H9 (cell line): ENCODE measurements around the gene RUVBL1. TPM values are rescaled to one million over a fixed set of nuclear protein-coding genes. Genes with fewer than 3 reads are reported as not detected.
A peak's percentile ranks its signal among the peaks of the same experiment; 100 is the strongest.

Experiments used
- DNase-seq: peaks from one replicate; pipeline ENCODE4 v3.0.0-alpha.2; 2017
- H2AFZ ChIP-seq: one replicate; pipeline ENCODE4 v1.6.1; 2013; ENCODE audit warnings: mild to moderate bottlenecking, low read length, control low read depth, moderate library complexity
- H2AK5ac ChIP-seq: 2 replicates; pipeline ENCODE4 v1.6.1; 2013; ENCODE audit warnings: low read length, control low read depth, mixed read lengths; ENCODE audit not compliant: insufficient read length
- H2BK120ac ChIP-seq: one replicate; pipeline ENCODE4 v1.6.1; 2013; ENCODE audit warnings: low read depth, mild to moderate bottlenecking, low read length, control low read depth, inconsistent platforms; ENCODE audit not compliant: poor library complexity, severe bottlenecking
- H2BK12ac ChIP-seq: 2 replicates; pipeline ENCODE4 v1.6.1; 2013; ENCODE audit warnings: low read length, control low read depth, mixed read lengths, low read depth; ENCODE audit not compliant: insufficient read length
- H2BK15ac ChIP-seq: 2 replicates; pipeline ENCODE4 v1.6.1; 2013; ENCODE audit warnings: low read depth, low read length, control low read depth
- H2BK20ac ChIP-seq: one replicate; pipeline ENCODE4 v1.6.1; 2013; ENCODE audit warnings: low read depth, mild to moderate bottlenecking, low read length, control low read depth, inconsistent platforms; ENCODE audit not compliant: poor library complexity, severe bottlenecking
- H2BK5ac ChIP-seq: 2 replicates; pipeline ENCODE4 v1.6.1; 2013; ENCODE audit warnings: low read length, control low read depth, mixed read lengths; ENCODE audit not compliant: insufficient read length
- H3K14ac ChIP-seq: 2 replicates; pipeline ENCODE4 v1.6.1; 2013; ENCODE audit warnings: low read length, control low read depth; ENCODE audit not compliant: insufficient read depth
- H3K18ac ChIP-seq: 2 replicates; pipeline ENCODE4 v1.6.1; 2013; ENCODE audit warnings: low read depth, mild to moderate bottlenecking, mixed read lengths, low read length, control low read depth; ENCODE audit not compliant: insufficient read length
- H3K23ac ChIP-seq: 2 replicates; pipeline ENCODE4 v1.6.1; 2013; ENCODE audit warnings: low read length, control low read depth, mixed read lengths, low read depth; ENCODE audit not compliant: insufficient read length
- H3K23me2 ChIP-seq: 2 replicates; pipeline ENCODE4 v1.6.1; 2013; ENCODE audit warnings: low read depth, mild to moderate bottlenecking, mixed read lengths, low read length, control low read depth; ENCODE audit not compliant: insufficient read length, poor library complexity, severe bottlenecking
- H3K27ac ChIP-seq: 2 replicates; pipeline ENCODE4 v1.5.1; 2013; ENCODE audit warnings: low read length, control low read depth, mixed read lengths, low read depth; ENCODE audit not compliant: insufficient read length
- H3K27me3 ChIP-seq: 2 replicates; pipeline ENCODE4 v1.6.1; 2013; ENCODE audit warnings: low read length, control low read depth, inconsistent platforms; ENCODE audit not compliant: insufficient read depth
- H3K4ac ChIP-seq: 2 replicates; pipeline ENCODE4 v1.6.1; 2013; ENCODE audit warnings: low read depth, mild to moderate bottlenecking, control low read depth, inconsistent platforms, low read length, moderate library complexity
- H3K4me1 ChIP-seq: 2 replicates; pipeline ENCODE4 v1.6.1; 2013; ENCODE audit warnings: low read length, control low read depth, inconsistent platforms; ENCODE audit not compliant: insufficient read depth
- H3K4me2 ChIP-seq: 2 replicates; pipeline ENCODE4 v1.6.1; 2013; ENCODE audit warnings: low read length, control low read depth, mixed read lengths; ENCODE audit not compliant: insufficient read length, insufficient read depth
- H3K56ac ChIP-seq: 2 replicates; pipeline ENCODE4 v1.6.1; 2013; ENCODE audit warnings: low read depth, mild to moderate bottlenecking, mixed read lengths, low read length, control low read depth; ENCODE audit not compliant: insufficient read length
- H3K79me1 ChIP-seq: 2 replicates; pipeline ENCODE4 v1.6.1; 2013; ENCODE audit warnings: low read depth, mild to moderate bottlenecking, moderate library complexity, low read length, control low read depth, inconsistent platforms; ENCODE audit not compliant: insufficient read depth, poor library complexity, severe bottlenecking
- H3K79me2 ChIP-seq: 2 replicates; pipeline ENCODE4 v1.6.1; 2013; ENCODE audit warnings: low read length, control low read depth, inconsistent platforms; ENCODE audit not compliant: insufficient read depth
- H3K9ac ChIP-seq: 2 replicates; pipeline ENCODE4 v1.6.1; 2013; ENCODE audit warnings: low read length, control low read depth, mixed read lengths; ENCODE audit not compliant: insufficient read length; ENCODE audit errors: extremely low read depth
- H3K9me3 ChIP-seq: one replicate; pipeline ENCODE4 v1.6.1; 2013; ENCODE audit warnings: low read depth, low read length, inconsistent platforms; ENCODE audit not compliant: control insufficient read depth
- H3T11ph ChIP-seq: one replicate; pipeline ENCODE4 v1.6.1; 2013; ENCODE audit warnings: mild to moderate bottlenecking, low read length, control low read depth, inconsistent platforms
- H4K20me1 ChIP-seq: one replicate; pipeline ENCODE4 v1.6.1; 2013; ENCODE audit not compliant: control insufficient read depth, insufficient read length, insufficient read depth
- H4K5ac ChIP-seq: 2 replicates; pipeline ENCODE4 v1.6.1; 2013; ENCODE audit warnings: low read depth, mild to moderate bottlenecking, mixed read lengths, low read length, control low read depth; ENCODE audit not compliant: insufficient read length
- H4K8ac ChIP-seq: replicated peaks from 2 replicates; pipeline ENCODE4 v1.6.1; 2013; ENCODE audit warnings: low read length, control low read depth, mixed read lengths, low read depth; ENCODE audit not compliant: insufficient read length
- H4K91ac ChIP-seq: 2 replicates; pipeline ENCODE4 v1.6.1; 2013; ENCODE audit warnings: low read depth, mild to moderate bottlenecking, moderate library complexity, mixed read lengths, low read length, control low read depth; ENCODE audit not compliant: insufficient read length
- H3K27ac Mint-ChIP-seq, 3 experiments: 2 replicates in 2 of 3; 3 replicates in 1 of 3; pipeline ENCODE4 v1.8.0; 2020 to 2021; ENCODE audit warnings: mixed read lengths in 3 of 3, mild to moderate bottlenecking in 1 of 3, moderate library complexity in 1 of 3
- H3K27me3 Mint-ChIP-seq: 2 replicates; pipeline ENCODE4 v1.8.0; 2021; ENCODE audit warnings: low read depth, mild to moderate bottlenecking, moderate library complexity, mixed read lengths
- H3K36me3 Mint-ChIP-seq, 3 experiments: 2 replicates in 2 of 3; 3 replicates in 1 of 3; pipeline ENCODE4 v1.8.0; 2020 to 2021; ENCODE audit warnings: low read depth in 3 of 3, mixed read lengths in 3 of 3; ENCODE audit not compliant: insufficient read depth in 1 of 3
- H3K4me1 Mint-ChIP-seq, 2 experiments: 2 replicates each; pipeline ENCODE4 v1.8.0; 2020; ENCODE audit warnings: mixed read lengths in 2 of 2
- H3K4me3 Mint-ChIP-seq, 2 experiments: 2 replicates in 1 of 2; 3 replicates in 1 of 2; pipeline ENCODE4 v1.8.0; 2020 to 2021; ENCODE audit warnings: mild to moderate bottlenecking in 2 of 2, mixed read lengths in 2 of 2, moderate library complexity in 1 of 2
- H3K9me3 Mint-ChIP-seq, 2 experiments: 2 replicates in 1 of 2; 3 replicates in 1 of 2; pipeline ENCODE4 v1.8.0; 2020; ENCODE audit warnings: mild to moderate bottlenecking in 2 of 2, mixed read lengths in 2 of 2, moderate library complexity in 1 of 2
- WGBS: extraction: QIAGEN DNeasy Blood & Tissue Kit; methylation state at CpG from one replicate; pipeline ENCODE4 v1.1.7; 2013; ENCODE audit warnings: missing lambda C conversion rate, low lambda C conversion rate, mixed read lengths; ENCODE audit not compliant: insufficient read length; ENCODE audit errors: extremely low coverage; 5-methylcytosine and 5-hydroxymethylcytosine counted together
- total RNA-seq: library from RNA; stranded (reverse); gene quantifications from 2 replicates; pipeline ENCODE4 v1.2.1, GENCODE V29; 2021
- TF ChIP-seq, protein P1 (sequence below): fragments of 200-600 bp; sonication (generic); conservative IDR thresholded peaks from 3 replicates; pipeline ENCODE4 v1.8.0; 2021; ENCODE audit warnings: antibody characterized with exemption, mild to moderate bottlenecking

Gene RUVBL1
- total RNA-seq, 1 experiment from 2014 or later = 99.6 TPM

DNA sequence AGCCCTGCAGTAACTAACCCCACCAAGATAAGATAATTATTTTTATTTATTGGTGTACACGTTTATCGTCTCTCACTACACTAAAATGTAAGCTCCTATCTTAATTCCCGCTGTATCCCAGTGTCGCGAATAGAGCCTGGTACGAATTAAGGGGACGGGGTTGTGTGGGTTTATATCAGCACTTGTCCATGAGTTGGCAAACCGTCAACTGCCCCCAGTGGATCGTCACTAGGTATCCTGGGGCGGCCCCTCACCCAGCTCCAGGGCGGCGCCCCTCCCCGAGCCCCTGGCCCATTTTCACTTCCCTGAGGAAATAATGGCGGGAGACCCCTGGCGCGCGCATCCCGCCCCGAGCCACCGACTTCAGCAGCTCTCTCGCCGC is 465 bp downstream of the RUVBL1 start:
- Histone ChIP-seq H3K4ac (no peak overlapping the region), H4K8ac (no peak overlapping the region), H3K27me3 (no peaks in the 10 kb centered on the region; the same call in 1 of the 2 replicates), H3K4me2 (peak overlapping the region; percentile 75), H3K27ac (peak overlapping the region; percentile 71), H2BK12ac (no peak overlapping the region), H3K56ac (peak overlapping the region; percentile 20), H2BK20ac (no peak overlapping the region), H3K18ac (peak overlapping the region; percentile 95), H3K4me1 (no peaks in the 10 kb centered on the region), H3K79me2 (peaks cover 13% of the 10 kb centered on the region; the same call in 1 of the 2 replicates), H4K20me1 (no peaks in the 10 kb centered on the region), H3K23me2 (peaks cover 5% of the 10 kb centered on the region), H2BK15ac (no peak overlapping the region), H3K14ac (peak overlapping the region; percentile 93), H2AFZ (no peak overlapping the region), H4K5ac (no peak overlapping the region), H2BK5ac (no peak overlapping the region), H3K79me1 (peaks cover 5% of the 10 kb centered on the region), H3K9ac (peak overlapping the region; percentile 90), H4K91ac (no peak overlapping the region), H3T11ph (no peak overlapping the region), H2BK120ac (no peak overlapping the region), H3K23ac (no peak overlapping the region), H3K9me3 (no peaks in the 10 kb centered on the region), H2AK5ac (no peak overlapping the region)
- H3K27ac Mint-ChIP-seq = peak overlapping the region; percentile 99; a peak in 6 of 7 replicates
- 0 out of 5 replicates have a peak, but pooled peaks cover 0 to 4% of the 10 kb centered on the region in 2 experiments for H3K9me3 Mint-ChIP-seq
- peaks cover 9 to 21% (median 13%) of the 10 kb centered on the region in 3 experiments; a peak in 6 of 7 replicates for H3K36me3 Mint-ChIP-seq
- peaks cover 8% of the 10 kb centered on the region for H3K27me3 Mint-ChIP-seq
- peak overlapping the region; percentile 98 to 99 for H3K4me3 Mint-ChIP-seq
- WGBS = no CpG with 5 or more reads among the region's 22 CpGs
- peaks cover 9 to 14% of the 10 kb centered on the region in 2 experiments; a peak in 3 of 4 replicates for H3K4me1 Mint-ChIP-seq
- TF ChIP-seq, protein P1, sequence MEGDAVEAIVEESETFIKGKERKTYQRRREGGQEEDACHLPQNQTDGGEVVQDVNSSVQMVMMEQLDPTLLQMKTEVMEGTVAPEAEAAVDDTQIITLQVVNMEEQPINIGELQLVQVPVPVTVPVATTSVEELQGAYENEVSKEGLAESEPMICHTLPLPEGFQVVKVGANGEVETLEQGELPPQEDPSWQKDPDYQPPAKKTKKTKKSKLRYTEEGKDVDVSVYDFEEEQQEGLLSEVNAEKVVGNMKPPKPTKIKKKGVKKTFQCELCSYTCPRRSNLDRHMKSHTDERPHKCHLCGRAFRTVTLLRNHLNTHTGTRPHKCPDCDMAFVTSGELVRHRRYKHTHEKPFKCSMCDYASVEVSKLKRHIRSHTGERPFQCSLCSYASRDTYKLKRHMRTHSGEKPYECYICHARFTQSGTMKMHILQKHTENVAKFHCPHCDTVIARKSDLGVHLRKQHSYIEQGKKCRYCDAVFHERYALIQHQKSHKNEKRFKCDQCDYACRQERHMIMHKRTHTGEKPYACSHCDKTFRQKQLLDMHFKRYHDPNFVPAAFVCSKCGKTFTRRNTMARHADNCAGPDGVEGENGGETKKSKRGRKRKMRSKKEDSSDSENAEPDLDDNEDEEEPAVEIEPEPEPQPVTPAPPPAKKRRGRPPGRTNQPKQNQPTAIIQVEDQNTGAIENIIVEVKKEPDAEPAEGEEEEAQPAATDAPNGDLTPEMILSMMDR = no peak
- DNase-seq = no peak
